Stimulated activated CD4-positive, alpha-beta T cell treated with anti-CD3 and anti-CD28 coated beads, Interleukin-12 subunit alpha, Interleukin-12 subunit beta, amount 100 ng/mL, for 48 hours (primary cell): Measurements from ENCODE around the gene SLC38A8.

Source experiments
- DNase-seq, 3 donors: peaks; one replicate each; pipeline ENCODE4 v3.0.0-alpha.2; 2020; ENCODE audit warnings: low read depth in 2 of 3, low spot score in 1 of 3

The SLC38A8 gene

DNA sequence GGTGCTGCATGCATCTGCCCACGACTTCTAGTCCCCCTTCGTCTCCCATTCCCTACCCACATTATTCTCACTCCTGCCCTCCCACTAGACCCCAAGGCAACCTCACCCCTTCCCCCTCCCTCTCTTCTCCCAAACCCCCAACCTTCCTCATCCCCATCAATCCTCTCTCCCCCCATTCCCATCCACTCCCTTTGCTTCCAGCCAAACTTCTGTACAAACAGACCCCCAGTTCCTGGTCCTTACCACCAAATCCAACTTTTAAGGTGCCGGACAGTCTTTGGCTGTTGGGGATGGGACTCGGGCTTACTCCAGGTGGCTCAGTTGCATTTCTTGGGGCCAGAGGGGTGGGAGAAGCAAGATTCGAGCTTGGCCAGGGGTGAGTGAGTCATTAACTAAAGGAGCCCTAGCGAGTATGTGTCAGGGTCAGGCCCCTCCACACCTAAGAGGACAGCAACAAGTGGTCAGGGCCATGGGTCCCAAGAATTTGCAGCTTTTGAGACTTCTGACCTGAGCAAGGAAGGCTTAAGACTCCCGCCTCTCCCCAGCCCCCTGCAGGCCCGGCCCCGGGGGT, at the start of gene SLC38A8:
Gene SLC38A8, minus strand, starts transcription at position 488 of the 571 bp plus-strand sequence. CDS start 638 bp downstream, outside the sequence.
- no peak for DNase-seq

DNA sequence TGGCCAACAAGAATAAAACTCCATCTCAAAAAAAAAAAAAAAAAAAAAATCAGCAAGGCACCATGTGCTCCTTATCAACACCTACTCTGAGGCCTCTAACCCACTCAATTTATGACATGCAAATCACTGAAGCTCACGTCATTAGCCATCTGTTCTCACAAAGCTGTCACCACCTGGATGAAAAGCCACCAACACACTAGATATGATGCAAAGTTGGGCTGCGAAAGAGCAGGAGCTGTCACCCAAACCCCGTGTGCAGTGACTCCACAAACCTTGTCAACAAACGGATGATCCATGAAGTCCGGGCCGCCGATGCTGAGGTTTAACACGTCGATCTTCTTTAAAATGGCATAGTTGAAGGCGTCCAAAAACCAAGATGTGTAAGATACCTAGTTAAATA, 48.9 kb upstream of the SLC38A8 start:
- DNase-seq, result no peak

DNA sequence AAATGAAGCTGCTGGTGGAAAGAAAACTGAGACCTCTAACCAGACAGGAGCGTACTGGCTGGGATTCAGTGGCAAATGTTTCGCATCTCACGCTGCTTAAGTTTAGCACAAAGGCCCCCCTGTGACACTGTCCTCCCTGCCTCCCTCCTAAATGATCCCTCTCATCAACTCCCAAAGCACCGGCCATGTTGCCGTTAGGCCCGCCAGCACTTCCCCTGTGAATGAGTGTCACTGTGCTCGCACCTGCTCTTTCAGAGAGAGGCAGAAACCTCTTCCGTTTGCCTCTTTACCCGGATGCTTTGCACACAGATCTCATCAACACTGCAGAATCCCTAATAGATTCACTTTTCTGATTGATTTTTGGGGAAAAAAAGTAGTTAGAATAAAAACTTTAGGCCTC, 47.6 kb upstream of the SLC38A8 start:
- DNase-seq, result no peak

DNA sequence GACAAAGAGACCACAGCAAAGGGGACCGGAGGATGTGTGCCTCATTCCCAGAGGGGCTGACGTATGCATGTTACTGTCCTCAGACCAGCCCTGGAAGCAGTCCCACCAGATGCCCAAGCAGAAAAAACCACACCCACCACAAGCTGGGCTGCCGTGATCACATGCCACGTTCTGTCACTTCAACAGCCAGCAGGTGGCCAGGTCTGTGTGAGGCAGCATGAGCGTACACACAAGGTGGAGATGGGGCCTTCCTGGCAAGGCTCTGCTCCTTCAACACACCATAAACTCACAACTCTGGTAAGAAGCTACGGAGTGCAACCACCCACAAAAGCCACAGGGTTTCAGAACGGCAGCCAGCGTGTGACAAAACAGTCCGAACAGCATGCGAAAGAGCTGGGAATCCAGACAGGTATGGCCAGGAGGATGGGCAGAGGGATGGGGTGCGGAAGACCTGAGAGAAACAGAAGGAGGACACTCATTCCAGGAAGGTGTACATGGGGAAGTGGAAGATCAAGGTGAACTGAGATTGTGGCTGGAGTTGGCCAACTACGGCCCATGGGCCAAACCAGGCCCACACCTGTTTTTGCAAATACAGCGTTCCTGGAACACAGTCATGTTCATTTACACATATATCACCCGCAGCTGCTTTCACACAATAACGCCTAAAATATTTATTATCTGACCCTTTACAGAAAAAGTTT, 46.2 kb upstream of the SLC38A8 start:
- peak; percentile 23 to 39 (median 35) for DNase-seq

DNA sequence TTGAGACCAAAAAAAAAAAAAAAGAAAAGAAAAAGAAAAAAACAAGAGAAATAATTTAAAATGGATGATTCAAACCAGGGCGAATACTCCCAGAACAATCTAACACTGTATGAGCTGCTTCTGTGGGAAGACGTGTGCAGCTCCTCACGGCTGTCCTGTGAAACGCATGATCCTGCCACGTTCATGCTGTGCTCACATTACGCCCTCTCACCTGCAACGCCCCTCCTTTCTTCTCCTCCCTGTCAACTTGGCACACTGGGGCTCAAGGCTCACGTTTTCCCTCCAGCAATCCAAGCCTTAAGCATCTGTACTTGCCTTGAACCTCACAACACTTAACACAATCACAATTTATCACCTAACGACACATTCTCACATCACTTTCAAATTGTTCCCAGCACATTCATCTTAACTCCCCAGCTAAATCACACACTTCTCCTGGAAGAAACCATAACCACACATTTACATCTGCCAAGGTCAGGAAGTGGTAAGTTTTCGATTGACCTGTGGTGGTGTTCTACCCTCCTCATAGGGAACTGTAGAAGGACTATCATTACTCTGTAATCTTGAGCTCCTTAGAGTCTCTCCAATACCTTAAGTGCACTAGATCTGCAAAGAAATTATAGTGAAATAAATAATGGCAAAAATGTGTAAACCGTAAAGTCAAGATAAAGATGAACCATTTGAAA, 45.0 kb upstream of the SLC38A8 start:
- DNase-seq, result no peak

DNA sequence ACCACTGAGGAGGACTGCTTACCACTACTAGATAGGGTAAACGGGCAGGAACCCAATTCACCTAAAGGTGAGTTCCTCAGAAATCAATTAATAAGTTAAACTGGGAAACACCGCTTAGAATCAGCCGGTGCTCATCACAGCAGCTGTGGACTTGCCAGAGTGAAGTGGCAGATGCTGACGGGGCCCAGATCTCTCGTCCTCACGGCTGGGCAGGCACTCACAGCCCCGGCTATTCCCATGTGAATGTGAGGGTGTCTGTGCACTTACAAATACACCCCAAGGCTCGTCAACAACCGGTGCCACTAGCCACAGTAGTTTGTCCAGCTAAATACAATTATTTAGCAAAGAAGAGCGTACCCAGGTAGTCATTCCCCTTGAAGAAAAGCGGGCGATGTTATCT, 44.4 kb upstream of the SLC38A8 start:
- DNase-seq, result no peak

DNA sequence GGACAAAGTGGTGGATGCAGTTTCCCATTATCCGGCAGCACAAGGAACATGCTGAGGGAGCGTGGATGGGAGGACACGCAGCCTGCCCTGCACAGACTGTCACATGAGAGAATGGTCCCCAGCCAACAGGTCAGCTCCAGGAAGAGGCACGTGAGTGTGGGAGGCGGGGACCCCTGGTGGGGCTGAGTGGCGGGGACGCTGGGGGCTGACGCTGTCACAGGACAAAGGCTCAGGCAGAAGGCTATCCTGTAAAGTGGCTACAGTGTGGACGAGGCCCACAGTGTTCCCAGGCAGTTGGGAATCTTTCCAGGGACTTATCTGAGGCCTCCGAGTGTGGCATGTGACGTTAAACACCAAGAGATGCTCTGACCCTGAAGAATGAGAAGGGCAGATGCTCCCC, 43.7 kb upstream of the SLC38A8 start:
- no peak for DNase-seq

DNA sequence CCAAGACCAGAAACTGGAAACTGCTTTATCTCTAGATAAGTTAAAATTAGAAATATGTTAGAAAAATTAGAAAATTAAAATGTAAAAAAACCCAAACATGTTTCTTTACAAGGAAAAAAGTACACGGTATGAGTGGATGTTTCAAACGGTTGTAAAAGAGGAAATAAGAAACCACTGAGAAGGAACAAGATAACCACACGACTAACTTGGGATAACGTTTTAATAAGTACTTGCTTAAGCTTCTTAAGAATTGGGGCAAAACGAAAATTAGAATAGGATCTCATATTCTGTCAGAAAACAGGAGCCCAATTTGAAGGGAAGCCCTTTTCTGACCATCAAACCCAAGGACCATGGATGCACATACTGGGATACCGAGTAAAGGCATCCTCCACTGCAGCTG, 43.2 kb upstream of the SLC38A8 start:
- no peak for DNase-seq

DNA sequence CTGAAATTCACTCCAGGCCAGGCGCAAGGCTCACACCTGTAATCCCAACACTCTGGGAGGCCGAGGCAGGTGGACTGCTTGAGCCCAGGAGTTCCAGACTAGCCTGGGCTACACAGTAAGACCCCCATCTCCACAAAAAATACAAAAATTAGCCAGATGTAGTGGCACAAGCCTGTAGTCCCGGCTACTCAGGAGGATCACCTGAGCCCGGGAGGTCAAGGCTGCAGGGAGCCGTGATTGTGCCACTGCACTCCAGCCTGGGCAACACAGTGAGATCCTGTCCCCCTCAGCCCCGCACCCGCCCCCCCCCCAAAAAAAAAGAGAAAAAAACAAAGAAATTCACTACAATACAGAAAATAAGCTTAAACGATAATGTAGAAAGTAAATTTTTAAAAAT, 42.7 kb upstream of the SLC38A8 start:
- no peak for DNase-seq

DNA sequence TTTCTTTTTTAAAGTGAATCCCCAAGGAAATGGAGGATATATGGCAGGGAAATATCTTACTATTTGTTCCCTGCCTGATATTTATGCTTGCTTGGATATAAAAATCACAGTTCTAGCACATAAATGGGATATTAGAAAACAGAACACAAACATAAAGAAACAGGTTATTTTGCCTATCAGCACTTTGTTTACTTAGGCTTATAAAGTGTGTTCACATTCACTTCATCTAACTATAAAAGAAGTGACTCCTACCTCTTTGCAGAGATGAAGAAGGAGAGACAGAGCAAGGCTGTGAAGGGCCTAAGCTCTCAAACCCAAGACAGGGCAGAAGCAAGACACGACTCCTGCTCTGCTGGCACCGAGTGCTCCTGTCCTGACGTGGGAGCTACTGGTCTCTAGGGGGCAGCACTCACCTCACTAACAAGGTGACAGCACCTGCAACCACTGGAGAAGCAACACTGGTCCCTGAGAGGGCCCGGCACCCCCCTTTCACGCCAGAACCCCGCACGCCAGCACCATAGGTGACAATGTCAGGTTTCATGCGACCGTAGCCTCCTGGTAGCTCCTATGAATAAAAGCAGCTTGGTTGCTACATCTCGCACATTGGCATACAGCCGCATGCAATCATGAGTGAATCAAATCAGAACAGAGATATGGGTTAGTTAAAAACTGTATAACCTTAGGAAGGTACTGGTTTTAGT, 42.1 kb upstream of the SLC38A8 start:
- peak; percentile 54 to 68 (median 55) for DNase-seq

DNA sequence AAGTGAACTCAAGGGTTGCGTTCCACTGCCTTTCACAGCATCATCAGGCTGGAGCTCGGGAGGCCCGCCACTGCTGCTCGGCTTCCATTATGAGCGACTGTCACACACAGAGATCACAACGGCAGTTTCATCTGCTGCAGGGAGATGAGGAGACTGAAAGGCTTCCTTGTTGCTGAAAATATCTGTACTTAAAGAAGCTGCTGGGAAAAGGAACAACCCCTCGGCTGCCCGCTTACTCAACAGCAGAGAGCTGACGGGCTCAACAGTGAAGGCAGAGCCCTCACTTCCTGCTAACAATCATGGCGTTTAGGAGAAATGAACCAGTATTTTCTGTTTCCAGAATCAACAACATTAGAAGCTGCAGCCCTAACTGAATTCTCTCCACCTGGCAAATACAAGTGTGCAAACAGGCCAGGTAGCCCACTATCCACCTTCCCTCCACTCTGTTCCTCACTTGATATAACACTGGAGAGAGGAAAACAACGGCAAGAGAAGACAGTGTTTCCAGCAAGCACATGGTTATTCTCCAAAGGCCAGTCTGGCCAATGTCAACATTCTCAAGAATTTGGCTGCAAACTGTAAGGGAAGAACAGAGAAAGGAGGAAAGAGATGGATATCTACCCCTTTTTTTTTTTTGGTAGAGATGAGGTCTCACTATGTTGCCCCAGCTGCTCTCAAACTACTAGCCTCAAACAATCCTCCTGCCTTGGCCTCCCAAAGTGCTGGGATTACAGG, 40.4 kb upstream of the SLC38A8 start:
- DNase-seq, result no peak

DNA sequence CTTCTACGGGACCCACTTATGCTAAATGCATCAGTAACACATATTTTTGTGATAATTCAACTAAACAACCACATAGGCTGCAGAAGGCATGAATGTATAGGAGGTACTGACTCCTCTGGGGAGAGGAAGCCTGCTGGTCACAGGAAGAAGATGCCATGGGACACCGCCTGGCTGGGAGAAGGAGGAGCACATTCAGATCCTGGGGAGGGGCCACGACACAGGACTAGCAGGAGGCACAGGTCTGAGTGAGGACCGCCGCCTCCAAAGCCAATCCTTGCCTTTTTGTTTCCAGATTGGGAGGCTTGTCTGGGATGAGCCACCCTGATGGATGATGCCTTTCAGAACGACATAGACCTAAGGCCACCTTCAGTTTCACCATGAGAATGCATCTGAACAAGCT, 39.5 kb upstream of the SLC38A8 start:
- DNase-seq, result no peak

DNA sequence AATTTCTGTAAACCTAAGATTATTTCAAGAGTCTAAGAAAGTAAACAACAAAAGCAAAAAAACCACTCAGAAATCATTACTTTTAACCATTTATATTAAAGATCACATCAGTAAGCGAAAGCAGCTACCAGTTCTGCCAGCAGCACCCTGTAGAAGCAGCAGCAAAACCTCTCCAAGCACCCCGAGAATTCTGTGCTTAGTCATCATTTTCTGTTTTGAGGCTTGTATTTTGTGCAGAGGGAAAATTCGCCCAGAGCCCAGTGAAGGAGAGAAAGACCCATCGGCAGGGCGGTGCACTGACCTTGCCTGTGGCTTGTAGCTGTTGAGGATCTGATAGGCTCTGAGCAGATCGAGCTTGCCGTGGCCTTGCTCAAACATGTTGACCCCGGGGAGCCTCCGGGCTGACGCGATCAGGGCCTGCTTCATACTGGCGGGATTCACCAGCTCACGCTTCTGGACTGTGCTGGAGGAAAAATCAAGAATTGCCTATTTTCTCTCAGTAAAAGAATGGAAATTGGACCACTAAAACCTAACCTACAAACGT, 38.9 kb upstream of the SLC38A8 start:
- no peak for DNase-seq

DNA sequence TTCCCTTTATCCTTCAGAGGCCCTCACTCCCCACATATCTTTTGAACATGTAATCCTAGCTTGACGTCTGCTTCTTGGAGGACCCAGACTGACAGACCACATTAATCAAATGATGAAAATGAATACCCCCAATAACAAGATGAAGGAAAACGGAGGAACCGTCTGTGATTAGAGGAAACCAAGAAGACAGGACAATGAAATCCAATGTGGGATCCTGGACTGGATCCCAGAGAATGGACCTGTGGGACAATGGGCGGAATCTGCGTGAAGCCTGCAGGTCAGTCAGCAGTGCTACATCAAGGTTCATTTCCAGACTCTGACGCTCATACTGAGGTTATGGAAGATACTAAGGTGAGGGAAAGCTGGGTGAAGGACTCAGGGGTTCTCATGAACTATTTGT, 38.2 kb upstream of the SLC38A8 start:
- no peak for DNase-seq

DNA sequence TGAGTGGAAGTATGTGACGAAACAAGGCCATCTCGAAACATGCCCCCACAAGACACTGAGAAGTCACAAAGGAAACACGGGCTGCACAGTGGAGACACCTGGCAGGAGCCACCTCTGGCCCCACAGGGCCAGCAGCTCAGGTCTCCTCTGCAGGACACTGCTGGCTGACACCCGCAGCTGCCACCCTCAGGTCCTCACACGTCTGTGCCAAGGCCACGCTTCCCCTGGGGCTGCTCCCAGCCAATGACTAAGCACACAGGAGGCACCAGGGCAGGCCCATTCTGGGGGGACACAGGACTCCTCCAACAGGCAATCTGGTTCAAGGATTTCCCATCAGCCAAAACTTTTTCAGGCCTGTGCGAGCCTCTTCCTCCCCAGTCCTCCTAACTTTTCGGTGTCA, 37.8 kb upstream of the SLC38A8 start:
- no peak for DNase-seq

DNA sequence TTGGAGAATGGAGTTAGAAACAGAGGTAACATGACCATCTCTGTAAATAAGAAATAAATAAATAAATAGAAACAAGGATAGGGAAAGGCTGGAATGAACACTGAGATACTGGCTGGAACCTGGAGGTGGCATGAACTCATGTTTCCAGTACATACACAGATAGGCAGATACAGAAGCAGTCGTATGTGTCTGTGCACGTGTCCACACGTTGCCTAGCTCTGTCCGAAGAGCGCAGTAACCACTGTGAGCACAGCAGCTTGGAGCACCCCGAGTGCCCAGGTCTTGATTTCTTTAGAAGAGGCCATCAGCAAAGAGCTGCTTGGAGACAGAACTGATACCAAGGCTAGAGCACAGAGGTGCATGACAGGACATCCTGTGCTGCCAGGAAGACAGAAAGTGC, 37.1 kb upstream of the SLC38A8 start:
- no peak for DNase-seq

DNA sequence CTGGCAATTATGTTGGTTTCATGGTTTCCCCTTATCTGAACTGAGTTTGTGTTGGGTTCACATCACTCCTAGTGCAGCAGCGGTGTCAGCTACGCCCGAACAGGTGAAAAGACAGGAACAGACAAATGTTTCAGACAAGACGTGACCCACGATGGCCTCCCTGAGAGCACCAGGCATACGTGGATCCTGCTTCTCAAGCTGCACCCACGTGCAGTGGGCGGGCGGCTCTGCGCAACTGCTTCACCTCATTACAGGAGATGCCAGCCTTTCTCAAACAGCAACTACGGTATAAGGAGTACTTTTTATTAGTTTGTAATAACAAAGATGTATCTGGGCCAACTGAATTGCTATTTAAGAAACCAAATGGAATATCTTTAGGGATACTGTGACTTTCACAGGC, 32.8 kb upstream of the SLC38A8 start:
- no peak for DNase-seq

DNA sequence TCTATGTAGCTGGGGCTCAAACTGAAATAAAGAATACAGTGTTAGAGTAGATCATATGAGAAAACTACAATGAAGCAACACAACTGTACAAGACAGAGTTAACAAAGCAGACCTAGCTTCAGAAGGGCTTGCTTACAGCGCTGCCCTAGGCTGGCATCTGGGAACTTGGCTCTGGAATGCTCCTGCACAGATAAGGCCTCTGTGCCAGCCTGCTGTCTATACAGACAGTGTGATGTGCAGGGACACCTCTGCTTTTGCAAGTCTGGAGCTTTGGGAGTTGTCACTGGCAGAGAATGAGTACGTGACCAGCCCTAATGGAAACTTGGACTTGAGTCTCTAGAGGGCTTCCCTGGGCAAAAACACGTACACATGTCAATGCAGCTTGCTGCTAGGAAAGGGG, 32.1 kb upstream of the SLC38A8 start:
- no peak for DNase-seq

DNA sequence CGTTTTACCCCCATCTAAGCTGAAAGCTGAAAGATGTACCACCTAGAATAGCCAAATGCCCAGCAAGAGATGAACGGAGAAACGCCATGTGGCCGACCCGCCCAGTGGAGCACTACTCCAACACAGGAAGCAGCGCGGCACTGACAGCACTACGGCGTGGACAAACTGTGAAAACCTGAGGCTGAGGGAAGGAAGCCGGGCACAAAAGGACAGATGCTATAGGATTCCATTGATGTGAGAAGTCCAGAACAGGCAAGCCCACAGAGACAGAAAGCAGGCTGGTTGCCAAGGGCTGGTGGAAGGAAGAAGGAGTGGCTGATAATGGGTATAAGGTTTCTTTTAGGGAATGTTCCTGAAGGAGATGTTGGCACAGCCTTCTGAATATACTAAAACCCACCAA, 29.4 kb upstream of the SLC38A8 start:
- DNase-seq, result no peak

DNA sequence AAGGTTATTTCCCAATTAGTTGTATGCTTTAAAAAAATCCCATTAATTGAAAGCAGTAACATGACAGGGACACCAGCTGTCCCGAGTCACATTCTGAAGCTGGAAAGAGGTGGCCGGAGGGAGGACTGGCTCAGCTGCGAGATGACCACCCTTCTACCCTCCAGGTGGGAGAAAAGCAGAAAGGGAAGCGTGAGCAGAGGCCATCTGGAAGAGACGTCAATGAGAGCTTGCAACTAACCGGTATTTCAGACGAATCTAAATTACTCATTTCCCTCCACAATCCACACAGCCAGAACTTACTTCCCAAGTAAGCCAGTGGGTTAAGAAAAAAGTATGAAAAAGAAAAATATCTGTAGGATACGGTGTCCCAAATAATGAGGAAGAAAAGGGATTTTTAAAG, 28.5 kb upstream of the SLC38A8 start:
- DNase-seq, result no peak

DNA sequence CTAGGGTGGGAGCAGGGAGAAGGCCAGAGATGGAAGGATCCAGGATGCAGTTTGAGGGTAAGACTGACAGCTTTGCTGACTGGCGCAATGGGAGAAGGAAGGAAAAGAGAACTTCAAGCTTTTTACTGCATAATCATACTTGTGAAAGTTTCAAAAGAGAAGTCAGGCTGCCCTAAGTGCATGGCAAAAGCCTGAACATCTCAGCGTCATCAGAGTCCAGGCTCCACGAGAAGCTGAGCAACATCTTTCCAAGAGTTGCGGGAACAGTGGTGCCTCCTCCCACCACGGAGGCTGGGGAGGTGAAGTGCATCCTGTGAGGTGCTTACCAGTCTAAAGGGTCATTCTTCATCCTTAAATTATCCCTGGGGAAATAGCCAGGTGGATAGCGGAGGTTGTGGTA, 26.9 kb upstream of the SLC38A8 start:
- DNase-seq, result no peak
